CD4-positive, alpha-beta memory T cell (primary cell): ENCODE results near the gene SPINK8. TPM values are rescaled to one million over a fixed set of nuclear protein-coding genes. Genes with fewer than 3 reads are reported as not detected.
"Not testable (repeated sequence)": the region's sequence is repeated elsewhere in the genome, so short reads cannot be mapped to it uniquely, and the experiment has no call there.

Experiments used
- CTCF ChIA-PET: fragments of 350-600 bp; sonication (Branson Sonifier 250); formaldehyde crosslinking; loops from one replicate; lab custom pipeline; 2021; ENCODE audit warnings: inconsistent platforms; ENCODE audit not compliant: partially characterized antibody; lab: Charles Lee
- POLR2A ChIA-PET: fragments of 350-600 bp; sonication (Branson Sonifier 250); formaldehyde crosslinking; loops from one replicate; lab custom pipeline; 2021; ENCODE audit not compliant: partially characterized antibody; lab: Charles Lee
- DNase-seq, 5 donors: peaks; one replicate each; pipeline versions ENCODE4 v3.0.0 to v3.0.0-alpha.2; 2020 to 2022; ENCODE audit warnings: mixed read lengths in 1 of 5
- H3K27ac ChIP-seq: one replicate; pipeline ENCODE4 v1.7.0; 2013; ENCODE audit warnings: low read depth, low read length
- H3K27me3 ChIP-seq: 2 replicates; pipeline ENCODE4 v1.7.0; 2013; ENCODE audit warnings: mild to moderate bottlenecking, low read length, moderate library complexity; ENCODE audit not compliant: insufficient read depth
- H3K36me3 ChIP-seq: 2 replicates; pipeline ENCODE4 v1.7.0; 2013; ENCODE audit warnings: mild to moderate bottlenecking, low read length, moderate library complexity; ENCODE audit not compliant: insufficient read depth
- H3K4me1 ChIP-seq: 2 replicates; pipeline ENCODE4 v1.7.0; 2013; ENCODE audit warnings: mild to moderate bottlenecking, low read length, moderate library complexity; ENCODE audit not compliant: insufficient read depth
- H3K4me3 ChIP-seq, 2 donors: one replicate each; pipeline ENCODE4 v1.7.0; 2013; ENCODE audit warnings: low read length in 2 of 2, mild to moderate bottlenecking in 1 of 2
- H3K9me3 ChIP-seq, 2 donors: one replicate each; pipeline ENCODE4 v1.7.0; 2013; ENCODE audit warnings: low read length in 2 of 2, control low read depth in 1 of 2; ENCODE audit not compliant: control insufficient read depth in 1 of 2
- H3K27ac Mint-ChIP-seq, 7 donors: one replicate each; pipeline ENCODE4 v1.8.0; 2020 to 2021; ENCODE audit warnings: mixed read lengths in 7 of 7, mild to moderate bottlenecking in 6 of 7, inconsistent platforms in 3 of 7, moderate library complexity in 3 of 7
- H3K27me3 Mint-ChIP-seq, 2 donors: one replicate each; pipeline ENCODE4 v1.8.0; 2020 to 2021; ENCODE audit warnings: mixed read lengths in 2 of 2
- H3K36me3 Mint-ChIP-seq, 2 donors: one replicate each; pipeline ENCODE4 v1.8.0; 2020 to 2021; ENCODE audit warnings: mixed read lengths in 2 of 2, inconsistent platforms in 1 of 2, mild to moderate bottlenecking in 1 of 2
- H3K4me1 Mint-ChIP-seq, 4 donors: one replicate each; pipeline ENCODE4 v1.8.0; 2020 to 2021; ENCODE audit warnings: mixed read lengths in 4 of 4, mild to moderate bottlenecking in 1 of 4
- H3K4me3 Mint-ChIP-seq, 8 donors: one replicate each; pipeline ENCODE4 v1.8.0; 2020 to 2021; ENCODE audit warnings: mixed read lengths in 8 of 8, mild to moderate bottlenecking in 7 of 8, moderate library complexity in 6 of 8, inconsistent platforms in 3 of 8
- H3K9me3 Mint-ChIP-seq, 8 donors: one replicate each; pipeline ENCODE4 v1.8.0; 2020 to 2021; ENCODE audit warnings: mixed read lengths in 8 of 8, mild to moderate bottlenecking in 5 of 8, inconsistent platforms in 3 of 8, moderate library complexity in 1 of 8
- intact Hi-C: fragments of 100-400 bp; cut with micrococcal nuclease; formaldehyde crosslinking; loops from one replicate; pipeline ENCODE4 v1.15.1; 2023
- polyA plus RNA-seq, 2 donors: library from polyadenylated mRNA; unstranded; fragments of 300-500 nt; fragmentation: Illumina TruSeq; gene quantifications; one replicate each; pipeline ENCODE4 v1.2.3, GENCODE V29; 2021
- total RNA-seq, 2 experiments: library from RNA; stranded (reverse); gene quantifications; one replicate each; pipeline ENCODE4 v1.2.3, GENCODE V29; 2021

The SPINK8 gene
- total and polyA plus RNA-seq, 4 experiments from 2014 or later, result not detected

DNA sequence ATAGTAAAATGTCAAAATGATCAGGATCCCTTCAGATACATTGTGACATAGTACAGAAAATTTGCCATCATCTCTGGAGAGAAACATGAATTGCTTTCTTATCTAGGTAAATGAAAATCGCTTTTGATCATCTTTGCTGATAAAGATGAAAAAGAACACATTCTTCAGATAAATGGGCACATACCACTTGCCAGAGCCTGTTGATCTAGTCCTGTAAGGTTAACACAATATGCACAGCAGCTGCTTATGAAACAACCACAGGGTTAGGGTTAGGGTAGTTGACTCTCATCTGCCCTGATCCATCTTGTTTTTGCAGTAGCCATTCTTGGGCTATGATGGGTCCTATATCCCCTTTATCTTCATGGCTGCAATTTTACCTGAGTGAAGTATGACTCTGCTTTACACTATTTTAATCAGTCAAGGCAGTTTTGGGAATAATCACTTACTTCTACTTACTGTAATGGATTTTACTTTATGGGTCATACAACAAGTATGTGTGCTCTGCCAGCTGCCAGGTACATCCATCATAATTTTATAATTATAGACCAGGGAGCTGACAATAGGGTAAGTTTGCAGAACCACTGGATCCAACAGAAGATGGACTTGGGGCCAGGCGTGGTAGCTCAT, 12.6 kb upstream of the SPINK8 start:
- Histone ChIP-seq H3K27ac (no peak overlapping the region), H3K9me3 (no peaks in the 10 kb centered on the region), H3K4me3 (no peak overlapping the region), H3K4me1 (no peaks in the 10 kb centered on the region), H3K36me3 (no peaks in the 10 kb centered on the region), H3K27me3 (no peaks in the 10 kb centered on the region)
- no peaks in the 10 kb centered on the region for H3K9me3 Mint-ChIP-seq
- intact Hi-C loops, result no loop called here
- no peaks in the 10 kb centered on the region for H3K4me1 Mint-ChIP-seq
- POLR2A ChIA-PET, result no interaction called here
- no peak overlapping the region for H3K27ac Mint-ChIP-seq
- no peak for DNase-seq
- CTCF ChIA-PET, result interaction anchor here (1.2 kb wide), 1 partner anchor 88 kb away, joined by 3 read pairs; no protein-coding TSS in a partner anchor
- H3K36me3 Mint-ChIP-seq, result no peaks in the 10 kb centered on the region
- H3K4me3 Mint-ChIP-seq, result no peak overlapping the region
- H3K27me3 Mint-ChIP-seq, result peaks cover 0 to 11% of the 10 kb centered on the region in 2 donors

DNA sequence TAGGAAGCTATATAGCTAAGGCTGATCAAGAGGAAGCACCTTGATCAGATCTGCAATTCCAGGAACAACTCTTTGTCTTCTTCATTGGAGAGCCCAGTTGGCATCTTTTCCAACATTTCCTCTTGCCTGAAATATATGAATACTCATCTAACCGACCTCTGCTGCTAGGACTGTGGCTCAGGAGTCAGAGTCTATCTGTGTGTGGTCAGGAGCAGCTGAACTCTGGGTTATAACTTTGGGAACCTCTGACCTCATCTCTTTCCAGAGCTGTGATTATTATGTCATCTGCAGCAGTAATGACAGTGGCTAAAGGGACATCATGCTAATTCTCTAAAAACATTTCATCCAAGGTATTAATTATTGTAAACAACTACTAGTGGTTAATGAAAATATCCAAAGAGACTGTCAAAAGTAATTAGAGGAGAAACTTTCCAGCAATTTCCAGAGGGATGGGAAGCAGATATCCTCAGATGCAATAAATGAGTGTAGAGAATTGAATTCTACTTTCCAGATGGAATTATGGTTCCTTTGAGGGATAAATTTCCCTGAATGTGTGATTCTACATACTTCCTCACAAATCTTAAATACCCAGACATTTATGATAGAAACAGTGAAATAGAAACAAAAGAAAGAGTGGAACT, 11.5 kb upstream of the SPINK8 start:
- Mint-ChIP-seq H3K4me1 (no peaks in the 10 kb centered on the region), H3K36me3 (no peaks in the 10 kb centered on the region), H3K27ac (no peak overlapping the region), H3K27me3 (peaks cover 0 to 9% of the 10 kb centered on the region in 2 donors), H3K4me3 (no peak overlapping the region), H3K9me3 (no peaks in the 10 kb centered on the region)
- Histone ChIP-seq H3K4me1 (no peaks in the 10 kb centered on the region), H3K9me3 (no peaks in the 10 kb centered on the region), H3K4me3 (no peak overlapping the region), H3K27ac (no peak overlapping the region), H3K36me3 (no peaks in the 10 kb centered on the region), H3K27me3 (no peaks in the 10 kb centered on the region)
- intact Hi-C loops, result no loop called here
- CTCF ChIA-PET, result interaction anchor here (1.1 kb wide), 1 partner anchor 56 kb away, joined by 3 read pairs; no protein-coding TSS in a partner anchor
- DNase-seq, result no peak
- POLR2A ChIA-PET, result no interaction called here

GRCh38 chr3:48343432-48343831, 10.0 kb upstream of the SPINK8 start:
- no peak for DNase-seq
- Mint-ChIP-seq H3K4me1 (peaks cover 0 to 2% (median 0%) of the 10 kb centered on the region in 4 donors), H3K9me3 (no peaks in the 10 kb centered on the region), H3K27me3 (peaks cover 3 to 9% of the 10 kb centered on the region in 2 donors), H3K27ac (no peak overlapping the region), H3K36me3 (no peaks in the 10 kb centered on the region), H3K4me3 (no peak overlapping the region)
- no peaks in the 10 kb centered on the region for H3K9me3 ChIP-seq
- H3K27ac ChIP-seq, result no peak overlapping the region
- no peak overlapping the region for H3K4me3 ChIP-seq
- H3K36me3 ChIP-seq, result no peaks in the 10 kb centered on the region
- H3K4me1 ChIP-seq, result no peaks in the 10 kb centered on the region
- CTCF ChIA-PET, result no interaction called here
- intact Hi-C loops, result no loop called here
- POLR2A ChIA-PET, result no interaction called here
- H3K27me3 ChIP-seq, result no peaks in the 10 kb centered on the region

GRCh38 chr3:48338635-48339034, 5.2 kb upstream of the SPINK8 start:
- intact Hi-C loops, result no loop called here
- no peak for DNase-seq
- POLR2A ChIA-PET, result no interaction called here
- CTCF ChIA-PET, result no interaction called here
- peaks cover 16 to 25% of the 10 kb centered on the region in 2 donors for H3K27me3 Mint-ChIP-seq
- peaks cover 0 to 4% of the 10 kb centered on the region in 2 donors for H3K36me3 Mint-ChIP-seq
- Histone ChIP-seq H3K27me3 (no peaks in the 10 kb centered on the region), H3K9me3 (no peaks in the 10 kb centered on the region), H3K4me3 (no peak overlapping the region), H3K27ac (no peak overlapping the region), H3K36me3 (no peaks in the 10 kb centered on the region), H3K4me1 (no peaks in the 10 kb centered on the region)
- H3K4me3 Mint-ChIP-seq, result no peak overlapping the region
- H3K9me3 Mint-ChIP-seq, result peaks cover 0 to 2% (median 0%) of the 10 kb centered on the region in 8 donors
- H3K27ac Mint-ChIP-seq, result no peak overlapping the region
- peaks cover 0 to 2% (median 0%) of the 10 kb centered on the region in 4 donors for H3K4me1 Mint-ChIP-seq

DNA sequence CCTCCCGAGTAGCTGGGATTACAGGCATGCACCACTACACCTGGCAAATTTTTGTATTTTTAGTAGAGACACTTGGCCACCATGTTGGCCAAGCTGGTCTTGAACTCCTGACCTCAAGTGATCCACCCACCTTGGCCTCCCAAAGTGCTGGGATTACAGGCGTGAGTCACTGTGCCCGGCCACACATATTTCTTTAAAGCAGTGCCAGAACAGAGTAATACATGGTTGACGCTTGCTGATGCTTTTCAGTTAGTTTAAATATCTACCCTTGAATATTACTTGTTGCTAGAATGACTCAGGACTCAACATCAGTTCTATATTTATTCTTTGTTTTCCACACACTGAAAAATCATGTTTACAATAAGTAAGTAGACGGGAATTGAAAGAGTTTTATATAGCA, 4.1 kb upstream of the SPINK8 start:
- H3K27ac ChIP-seq, intact Hi-C loops, POLR2A ChIA-PET, H3K27ac Mint-ChIP-seq, H3K36me3 Mint-ChIP-seq, H3K9me3 Mint-ChIP-seq, H3K4me3 ChIP-seq, H3K4me3 Mint-ChIP-seq, H3K9me3 ChIP-seq, CTCF ChIA-PET, H3K27me3 ChIP-seq, H3K4me1 ChIP-seq, H3K36me3 ChIP-seq, H3K4me1 Mint-ChIP-seq, DNase-seq: not testable (repeated sequence)
- peaks cover 22 to 32% of the 10 kb centered on the region in 2 donors for H3K27me3 Mint-ChIP-seq

DNA sequence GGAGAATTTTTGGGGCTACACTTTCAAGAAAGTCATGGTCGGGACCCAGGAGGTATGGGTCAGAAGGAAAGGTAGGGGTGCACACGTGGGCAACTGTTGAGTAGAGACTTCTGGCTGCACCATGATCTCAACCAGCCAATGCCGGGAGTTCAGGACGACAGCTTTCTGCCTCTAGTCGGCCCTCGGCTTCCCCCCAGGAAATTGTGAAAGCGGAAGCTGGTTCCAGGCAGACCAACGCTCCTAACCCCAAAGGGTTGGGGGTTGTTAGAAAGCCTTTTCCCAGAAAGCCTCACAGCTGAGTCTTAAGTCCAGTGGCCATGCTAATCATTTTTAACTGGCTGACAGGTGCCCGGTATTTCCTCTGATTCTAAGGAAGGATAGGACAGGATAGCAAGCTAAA, 1.8 kb upstream of the SPINK8 start:
- intact Hi-C loops, H3K27ac Mint-ChIP-seq, H3K9me3 Mint-ChIP-seq, H3K4me3 Mint-ChIP-seq, H3K4me3 ChIP-seq, H3K27ac ChIP-seq, CTCF ChIA-PET, H3K36me3 Mint-ChIP-seq, DNase-seq, H3K27me3 ChIP-seq, H3K4me1 ChIP-seq, H3K36me3 ChIP-seq, H3K9me3 ChIP-seq, POLR2A ChIA-PET, H3K4me1 Mint-ChIP-seq: not testable (repeated sequence)
- H3K27me3 Mint-ChIP-seq, result peaks cover 22 to 37% of the 10 kb centered on the region in 2 donors

DNA sequence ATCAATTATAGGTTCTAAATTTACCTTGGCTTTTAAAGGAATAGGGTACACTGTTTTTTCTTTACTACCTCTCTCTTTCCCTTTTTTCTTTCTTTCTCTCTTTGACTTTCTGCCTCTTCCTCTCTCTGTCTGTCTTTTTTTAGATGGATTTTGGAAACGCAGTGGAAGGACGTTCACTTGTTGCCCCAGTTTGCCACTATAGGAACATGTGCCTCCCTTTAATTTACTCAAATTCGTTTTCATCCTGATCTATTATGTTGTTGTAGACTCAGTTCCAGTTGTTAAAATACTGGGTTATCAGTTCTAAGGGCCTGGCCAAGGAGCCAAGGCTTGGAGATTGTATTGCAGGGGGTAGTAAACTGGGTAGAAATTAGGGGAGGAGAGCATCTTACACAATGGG, 1.1 kb upstream of the SPINK8 start:
- peaks cover 0 to 2% (median 0%) of the 10 kb centered on the region in 8 donors for H3K9me3 Mint-ChIP-seq
- H3K27me3 Mint-ChIP-seq, result peaks cover 22 to 37% of the 10 kb centered on the region in 2 donors
- no peak overlapping the region for H3K4me3 Mint-ChIP-seq
- H3K4me1 Mint-ChIP-seq, result peaks cover 0 to 2% (median 0%) of the 10 kb centered on the region in 4 donors
- Histone ChIP-seq H3K36me3 (no peaks in the 10 kb centered on the region), H3K27me3 (no peaks in the 10 kb centered on the region), H3K4me1 (no peaks in the 10 kb centered on the region), H3K4me3 (no peak overlapping the region), H3K9me3 (no peaks in the 10 kb centered on the region), H3K27ac (no peak overlapping the region)
- peaks cover 0 to 4% of the 10 kb centered on the region in 2 donors for H3K36me3 Mint-ChIP-seq
- ChIA-PET POLR2A (no interaction called here), CTCF (no interaction called here)
- intact Hi-C loops, result no loop called here
- DNase-seq, result no peak
- no peak overlapping the region for H3K27ac Mint-ChIP-seq
